Measurements from ENCODE around the gene AMN1. TPM values are rescaled to one million over a fixed set of nuclear protein-coding genes. Genes with fewer than 3 reads are reported as not detected.

The AMN1 gene
- total RNA-seq, 1 donor from 2014 or later, result 0.75 TPM

DNA sequence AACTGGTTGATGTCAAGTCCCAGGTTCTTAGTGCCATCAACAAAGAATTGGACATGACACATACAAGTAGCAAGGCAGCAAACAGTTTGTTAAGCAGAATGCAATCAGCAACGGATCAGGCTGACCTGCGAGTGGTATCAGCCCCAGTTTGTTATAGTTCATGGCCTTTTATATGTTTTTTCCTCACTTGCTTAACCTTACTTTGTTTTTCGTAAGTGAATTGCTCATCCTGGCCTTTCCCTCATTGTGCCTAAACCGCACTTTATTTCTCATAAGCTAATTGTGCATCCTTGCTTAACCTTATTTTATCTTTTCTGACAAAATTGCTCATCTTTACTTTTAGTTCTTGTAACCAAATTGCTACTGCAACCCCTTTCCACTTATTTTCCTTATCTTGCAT is 65.2 kb downstream of the AMN1 start:
- Histone ChIP-seq H3K36me3 (peaks cover 3% of the 10 kb centered on the region in 2 donors), H3K4me3 (no peak overlapping the region), H3K4me1 (peaks cover 0 to under 1% of the 10 kb centered on the region in 2 donors), H3K27ac (no peak overlapping the region), H3K9me3 (no peaks in the 10 kb centered on the region), H3K27me3 (no peaks in the 10 kb centered on the region)
- intact Hi-C loops (cut with DNase I), result no loop called here
- no peak for DNase-seq (ENCODE audit: low spot score in 2 of 2)
- TF ChIP-seq, protein P1, sequence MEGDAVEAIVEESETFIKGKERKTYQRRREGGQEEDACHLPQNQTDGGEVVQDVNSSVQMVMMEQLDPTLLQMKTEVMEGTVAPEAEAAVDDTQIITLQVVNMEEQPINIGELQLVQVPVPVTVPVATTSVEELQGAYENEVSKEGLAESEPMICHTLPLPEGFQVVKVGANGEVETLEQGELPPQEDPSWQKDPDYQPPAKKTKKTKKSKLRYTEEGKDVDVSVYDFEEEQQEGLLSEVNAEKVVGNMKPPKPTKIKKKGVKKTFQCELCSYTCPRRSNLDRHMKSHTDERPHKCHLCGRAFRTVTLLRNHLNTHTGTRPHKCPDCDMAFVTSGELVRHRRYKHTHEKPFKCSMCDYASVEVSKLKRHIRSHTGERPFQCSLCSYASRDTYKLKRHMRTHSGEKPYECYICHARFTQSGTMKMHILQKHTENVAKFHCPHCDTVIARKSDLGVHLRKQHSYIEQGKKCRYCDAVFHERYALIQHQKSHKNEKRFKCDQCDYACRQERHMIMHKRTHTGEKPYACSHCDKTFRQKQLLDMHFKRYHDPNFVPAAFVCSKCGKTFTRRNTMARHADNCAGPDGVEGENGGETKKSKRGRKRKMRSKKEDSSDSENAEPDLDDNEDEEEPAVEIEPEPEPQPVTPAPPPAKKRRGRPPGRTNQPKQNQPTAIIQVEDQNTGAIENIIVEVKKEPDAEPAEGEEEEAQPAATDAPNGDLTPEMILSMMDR (IDR thresholded peaks at IDR 0.05), result no peak

DNA sequence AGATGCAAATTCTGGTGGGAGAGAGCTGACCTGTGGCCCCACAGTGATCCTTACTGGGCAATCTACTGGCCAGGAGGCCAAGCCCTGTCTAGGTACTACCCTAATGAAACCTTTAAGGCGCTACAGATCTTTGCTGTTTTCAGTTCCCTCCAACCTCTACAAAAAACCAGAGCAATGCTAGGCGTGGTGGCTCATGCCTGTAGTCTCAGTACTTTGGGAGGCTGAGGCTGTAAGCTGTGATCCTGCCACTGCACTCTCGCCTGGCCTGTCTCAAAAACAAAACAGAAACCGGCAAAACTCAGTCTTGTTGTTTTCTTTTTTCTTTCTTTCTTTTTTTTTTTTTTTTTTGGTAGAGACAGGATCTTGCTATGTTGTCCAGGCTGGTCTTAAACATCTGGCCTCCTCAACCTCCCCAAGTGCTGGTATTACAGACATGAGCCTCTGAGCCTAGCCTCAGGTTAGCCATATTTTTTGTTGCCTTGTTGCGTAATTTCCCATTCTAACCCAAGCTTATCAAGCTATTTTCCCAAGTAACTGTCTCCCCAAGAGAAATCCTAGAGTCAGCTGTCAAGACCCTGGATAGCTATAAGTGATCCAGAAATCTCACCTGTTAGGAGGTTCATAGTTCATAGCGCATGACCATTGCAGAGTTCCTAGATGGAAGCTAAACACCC is 66.5 kb downstream of the AMN1 start:
- H3K4me3 ChIP-seq, result no peak overlapping the region
- no peaks in the 10 kb centered on the region for H3K27me3 ChIP-seq
- intact Hi-C loops (cut with DNase I), result no loop called here
- no peaks in the 10 kb centered on the region for H3K9me3 ChIP-seq
- H3K4me1 ChIP-seq, result peaks cover 0 to 3% of the 10 kb centered on the region in 2 donors
- no peak for DNase-seq (ENCODE audit: low spot score in 2 of 2)
- H3K27ac ChIP-seq, result peak overlapping the region in 1 of 2 donors; percentile 5
- TF ChIP-seq, protein P1 (IDR thresholded peaks at IDR 0.05), result no peak
- H3K36me3 ChIP-seq, result peaks cover 3% of the 10 kb centered on the region in 2 donors

DNA sequence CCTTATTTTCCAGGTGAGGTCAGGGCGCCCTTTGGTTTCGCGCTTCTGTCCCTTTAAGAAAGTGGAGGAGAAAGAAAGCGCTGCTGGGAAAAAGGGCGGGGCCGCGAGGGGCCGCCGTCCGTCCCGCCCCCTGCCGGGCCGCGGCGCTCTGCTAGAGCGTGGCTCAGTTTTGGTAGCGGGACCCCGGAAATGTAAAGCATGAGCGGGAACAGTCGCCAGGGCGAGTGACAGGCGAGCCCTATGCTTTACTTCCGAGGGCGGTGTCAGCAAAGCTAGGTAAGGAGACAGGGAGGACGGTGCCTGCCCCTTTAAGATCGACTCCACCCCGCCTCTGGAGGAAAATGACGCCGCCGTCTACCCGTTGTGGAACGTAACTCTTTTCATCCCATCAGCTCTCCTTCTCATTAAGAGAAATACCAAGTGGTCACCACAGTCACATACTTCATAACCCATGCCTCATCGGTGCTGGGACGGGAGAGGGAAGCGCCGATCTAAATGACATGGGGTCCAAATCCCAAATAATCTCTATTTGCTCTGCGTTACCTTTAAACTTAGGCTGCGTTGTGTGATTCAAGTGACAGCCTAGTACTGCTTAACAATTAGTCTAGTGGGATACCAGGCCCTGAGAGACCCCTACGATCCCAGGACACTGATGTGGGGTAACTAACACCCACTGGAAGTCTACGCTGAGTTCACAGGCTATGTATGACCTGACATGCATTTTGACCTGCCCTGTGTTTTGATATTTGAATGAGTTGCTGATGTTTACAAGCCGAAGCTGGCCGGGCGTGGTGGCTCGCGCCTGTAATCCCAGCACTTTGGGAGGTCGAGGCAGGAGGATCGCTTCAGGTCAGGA is 69.5 kb downstream of the AMN1 start, which contains the start of gene ETFBKMT:
TSS of gene ETFBKMT (plus strand) at position 602 of the 856 bp plus-strand sequence. CDS start 2,266 bp downstream, outside the sequence.
- H3K4me1 ChIP-seq, result peaks cover 0 to 3% of the 10 kb centered on the region in 2 donors
- H3K9me3 ChIP-seq, result no peaks in the 10 kb centered on the region
- H3K27ac ChIP-seq, result peak within 1 kb of the TSS; percentile 87 to 95
- H3K4me3 ChIP-seq, result peak within 1 kb of the TSS; percentile 68 to 82
- intact Hi-C loops (cut with DNase I), result loop anchor here (1.0 to 5.0 kb wide), 4 partner anchors 70 to 1019 kb away; partner anchors contain the start of genes AMN1, BICD1, DNM1L and RESF1
- peaks cover 3% of the 10 kb centered on the region in 2 donors for H3K36me3 ChIP-seq
- TF ChIP-seq, protein P1 (IDR thresholded peaks at IDR 0.05), result peak in 2 of 3 experiments; percentile 27 to 50
- no peaks in the 10 kb centered on the region for H3K27me3 ChIP-seq
- peak; percentile 67 to 94 for DNase-seq (ENCODE audit: low spot score in 2 of 2)

DNA sequence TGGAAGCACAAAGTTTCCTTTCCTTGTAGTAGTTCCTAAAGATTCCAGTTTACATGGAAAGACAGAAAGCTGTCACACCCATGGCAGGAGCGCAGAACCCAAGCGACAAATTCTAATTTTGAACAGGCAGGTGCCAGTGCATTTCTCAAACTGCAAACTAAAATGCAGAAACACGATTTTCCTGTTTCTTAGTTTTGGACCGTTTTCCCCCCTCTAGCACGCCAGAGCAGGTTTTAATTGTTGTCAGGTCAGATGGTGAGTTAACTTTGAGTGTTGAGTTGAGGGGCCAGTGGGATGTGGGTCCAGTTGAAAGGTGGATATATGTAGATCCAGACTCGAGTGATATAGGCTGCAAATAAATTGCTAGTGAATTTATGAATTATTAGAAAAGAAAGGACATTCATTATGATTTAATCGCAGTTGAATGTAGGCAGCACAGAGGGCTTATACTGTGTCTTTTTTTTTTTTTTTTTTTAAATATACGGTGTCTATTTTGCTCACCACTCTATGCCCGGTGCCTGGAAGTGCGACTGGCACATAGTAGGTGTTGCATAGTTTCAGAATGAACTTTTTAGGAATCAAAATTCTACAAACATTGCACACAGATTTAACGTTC is 70.2 kb downstream of the AMN1 start:
- TF ChIP-seq, protein P1 (IDR thresholded peaks at IDR 0.05), result no peak
- no peak for DNase-seq (ENCODE audit: low spot score in 2 of 2)
- Histone ChIP-seq H3K27me3 (no peaks in the 10 kb centered on the region), H3K4me3 (peak overlapping the region; percentile 68 to 82), H3K4me1 (peaks cover 0 to 3% of the 10 kb centered on the region in 2 donors), H3K27ac (peak overlapping the region; percentile 87 to 95), H3K36me3 (peaks cover 3% of the 10 kb centered on the region in 2 donors), H3K9me3 (no peaks in the 10 kb centered on the region)
- intact Hi-C loops (cut with DNase I), result loop anchor here (1.0 to 5.0 kb wide), 4 partner anchors 71 to 1020 kb away; partner anchors contain the start of genes AMN1, BICD1, DNM1L and RESF1

DNA sequence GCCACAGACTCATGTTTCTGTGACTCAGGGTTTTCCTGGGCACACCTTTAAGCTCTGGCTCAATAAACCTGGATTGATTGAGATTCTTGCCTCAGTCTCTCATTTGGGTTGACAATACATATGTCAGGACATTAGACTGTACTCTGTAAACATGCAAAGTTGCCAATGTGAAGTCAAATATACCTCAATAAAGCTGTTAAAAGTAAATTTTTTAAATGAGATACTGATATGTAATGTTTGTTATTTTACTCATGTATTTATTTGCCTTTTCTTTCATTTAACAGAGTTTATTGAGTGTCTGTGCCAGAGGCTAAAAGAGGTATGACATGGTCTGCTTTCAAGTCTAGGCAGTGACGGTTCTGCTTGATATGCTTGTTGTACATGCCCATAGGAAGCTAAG is 73.0 kb downstream of the AMN1 start:
- Histone ChIP-seq H3K4me3 (no peak overlapping the region), H3K36me3 (no peaks in the 10 kb centered on the region), H3K27ac (no peak overlapping the region), H3K9me3 (no peaks in the 10 kb centered on the region), H3K27me3 (no peaks in the 10 kb centered on the region), H3K4me1 (peaks cover 0 to 3% of the 10 kb centered on the region in 2 donors)
- TF ChIP-seq, protein P1 (IDR thresholded peaks at IDR 0.05), result no peak
- intact Hi-C loops (cut with DNase I), result loop anchor here (5.0 kb wide), 1 partner anchor 452 kb away; the partner anchor contains the start of gene BICD1
- DNase-seq (ENCODE audit: low spot score in 2 of 2), result no peak
